NCI-H1930 (cell line): ENCODE data around the gene SKIL.
"Not testable (repeated sequence)": the region's sequence is repeated elsewhere in the genome, so short reads cannot be mapped to it uniquely, and the experiment has no call there.

Experiments used
- DNase-seq, 2 experiments: peaks; one replicate each; lab custom pipeline; 2025; lab: John Stamatoyannopoulos, UW

The SKIL gene

GRCh38 chr3:170357176-170358041 lies at the start of gene SKIL:
Gene SKIL (plus strand): TSS chr3:170357715. CDS start chr3:170360332, 2,617 bp downstream.
- DNase-seq = peak; percentile 94 to 98

DNA sequence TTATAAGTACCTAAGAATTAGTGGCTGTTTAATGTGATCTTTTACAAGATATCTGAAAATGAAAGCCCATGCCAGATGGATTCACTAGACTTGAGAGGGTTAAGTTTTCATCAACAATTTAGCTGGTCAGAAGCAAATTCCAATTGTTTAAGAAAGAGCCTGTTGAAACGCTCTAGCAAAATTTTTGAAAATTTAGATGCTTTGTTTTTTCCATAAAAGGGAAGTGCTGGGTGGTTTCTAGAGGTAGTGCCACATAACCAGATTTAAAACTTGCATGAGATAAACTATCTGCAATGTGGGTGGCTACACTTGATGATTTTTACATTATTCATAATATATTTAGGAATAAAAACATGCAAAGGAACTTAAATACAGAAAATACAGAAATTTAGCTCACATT lies 48.5 kb upstream of the SKIL start:
- DNase-seq = no peak

- DNase-seq = no peak
Observed at GRCh38 chr3:170317954-170318353, 39.6 kb upstream of the SKIL start.

- no peak for DNase-seq
Observed at GRCh38 chr3:170320461-170321121, 36.9 kb upstream of the SKIL start.

- DNase-seq = no peak
Observed at GRCh38 chr3:170321321-170322034, 36.0 kb upstream of the SKIL start.

DNA sequence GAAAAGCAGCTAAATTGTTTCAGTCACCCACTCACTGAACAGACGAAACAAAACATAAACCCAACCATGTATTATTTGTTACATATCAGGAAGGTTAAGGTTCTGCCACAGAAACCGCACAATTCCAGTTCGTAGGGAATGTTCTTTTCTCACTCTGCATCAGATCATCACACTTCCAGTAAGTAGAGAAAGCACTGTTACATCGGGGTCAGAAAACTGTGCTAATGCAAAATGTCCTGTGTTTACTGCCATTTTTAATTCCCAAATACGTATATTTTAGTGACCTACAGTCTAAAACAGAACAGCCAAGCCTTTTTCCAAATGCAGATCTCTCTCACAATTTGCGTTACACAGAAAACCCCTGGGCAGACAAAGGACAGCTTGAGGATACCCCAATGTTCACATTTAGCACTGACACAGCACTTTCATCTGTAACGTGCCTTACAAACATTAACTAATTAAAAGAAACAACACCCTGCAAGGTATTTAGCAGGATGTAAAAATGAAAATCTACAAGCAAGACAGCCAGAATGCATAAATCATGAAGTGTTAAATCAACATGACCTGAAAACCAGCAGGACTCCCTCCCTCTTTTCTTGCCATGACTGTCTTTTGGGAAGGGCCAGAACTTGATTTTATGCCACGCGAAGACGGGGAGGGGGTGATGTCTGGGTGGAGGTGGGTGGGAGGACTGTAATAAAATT lies 34.8 kb upstream of the SKIL start:
- DNase-seq = no peak

GRCh38 chr3:170323331-170323730 lies 34.2 kb upstream of the SKIL start:
- DNase-seq = no peak

GRCh38 chr3:170324962-170325361 lies 32.6 kb upstream of the SKIL start:
- no peak for DNase-seq

DNA sequence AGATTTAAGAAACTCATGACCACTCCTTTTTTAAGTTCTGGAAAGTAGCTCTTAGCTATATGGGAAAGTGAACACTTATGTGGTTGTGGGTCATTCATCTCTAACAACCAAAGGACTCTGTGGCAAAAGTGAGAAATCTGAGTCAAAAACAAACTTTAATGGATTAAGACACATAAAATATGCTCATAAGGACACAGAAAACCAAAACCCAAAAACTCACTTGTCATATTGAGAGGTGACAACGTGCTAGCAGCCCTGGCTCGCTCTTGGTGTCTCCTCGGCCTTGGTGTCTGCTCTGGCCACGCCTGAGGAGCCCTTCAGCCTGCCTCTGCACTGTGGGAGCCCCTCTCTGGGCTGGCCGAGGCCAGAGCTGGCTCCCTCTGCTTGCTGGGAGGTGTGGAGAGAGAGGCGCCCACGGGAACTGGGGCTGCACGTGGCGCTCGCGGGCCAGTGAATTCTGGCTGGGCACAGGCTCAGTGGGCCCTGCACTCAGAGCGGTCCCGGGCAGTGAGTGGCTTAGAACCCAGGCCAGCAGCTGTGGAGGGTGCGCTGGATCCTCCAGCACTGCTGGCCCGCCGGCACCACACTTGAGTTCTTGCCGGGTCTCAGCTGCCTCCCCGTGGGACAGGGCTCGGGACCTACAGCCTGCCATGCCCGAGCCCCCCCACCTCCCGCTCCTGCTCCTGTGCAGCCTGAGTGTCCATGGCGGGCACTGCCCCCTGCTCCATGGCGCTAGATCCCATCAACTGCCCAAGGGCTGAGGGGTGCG lies 30.3 kb upstream of the SKIL start:
- DNase-seq = no peak

DNA sequence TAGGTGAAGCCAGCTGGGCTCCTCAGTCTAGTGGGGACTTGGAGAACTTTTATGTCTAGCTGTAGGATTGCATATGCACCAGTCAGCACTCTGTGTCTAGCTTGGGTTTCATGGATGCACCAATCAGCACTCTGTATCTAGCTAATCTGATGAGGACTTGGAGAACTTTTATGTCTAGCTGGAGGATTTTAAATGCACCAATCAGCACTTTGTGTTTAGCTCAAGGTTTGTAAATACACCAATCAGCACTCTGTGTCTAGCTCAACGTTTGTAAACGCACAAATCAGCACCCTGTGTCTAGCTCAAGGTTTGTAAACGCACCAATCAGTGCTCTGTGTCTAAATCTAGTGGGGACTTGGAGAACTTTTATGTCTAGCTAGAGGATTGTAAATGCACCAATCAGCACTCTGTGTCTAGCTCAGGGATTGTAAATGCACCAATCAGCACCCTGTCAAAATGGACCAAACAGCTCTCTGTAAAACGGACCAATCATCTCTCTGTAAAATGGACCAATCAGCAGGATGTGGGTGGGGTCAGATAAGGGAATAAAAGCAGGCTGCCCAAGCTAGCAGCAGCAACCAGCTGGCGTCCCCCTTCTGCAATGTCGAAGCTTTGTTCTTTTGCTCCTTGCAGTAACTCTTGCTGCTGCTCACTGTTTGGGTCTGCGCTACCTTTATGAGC lies 29.5 kb upstream of the SKIL start:
- not testable (repeated sequence) for DNase-seq

- DNase-seq = no peak
Observed at GRCh38 chr3:170330366-170330765, 27.1 kb upstream of the SKIL start.

GRCh38 chr3:170331143-170331542 lies 26.4 kb upstream of the SKIL start:
- DNase-seq = no peak

GRCh38 chr3:170337420-170337819 lies 20.1 kb upstream of the SKIL start:
- no peak for DNase-seq

GRCh38 chr3:170338690-170339340 lies 18.7 kb upstream of the SKIL start:
- DNase-seq = no peak

DNA sequence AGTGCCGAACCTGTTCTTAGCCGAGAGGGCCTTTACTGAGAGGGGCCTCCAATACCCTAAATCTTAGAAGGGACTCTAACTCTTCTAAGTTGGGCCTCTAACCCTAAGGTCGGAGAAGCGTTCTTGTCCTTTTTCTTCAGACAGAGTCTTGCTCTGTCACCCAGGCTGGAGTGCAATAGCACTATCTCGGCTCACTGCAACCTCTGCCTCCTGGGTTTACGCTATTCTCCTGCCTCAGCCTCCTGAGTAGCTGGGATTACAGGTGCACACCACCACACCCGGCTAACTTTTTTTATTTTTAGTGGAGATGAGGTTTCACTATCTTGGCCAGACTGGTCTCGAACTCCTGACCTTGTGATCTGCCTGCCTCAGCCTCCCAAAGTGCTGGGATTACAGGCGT lies 15.2 kb upstream of the SKIL start:
- not testable (repeated sequence) for DNase-seq

GRCh38 chr3:170343859-170344258 lies 13.7 kb upstream of the SKIL start:
- DNase-seq = not testable (repeated sequence)

DNA sequence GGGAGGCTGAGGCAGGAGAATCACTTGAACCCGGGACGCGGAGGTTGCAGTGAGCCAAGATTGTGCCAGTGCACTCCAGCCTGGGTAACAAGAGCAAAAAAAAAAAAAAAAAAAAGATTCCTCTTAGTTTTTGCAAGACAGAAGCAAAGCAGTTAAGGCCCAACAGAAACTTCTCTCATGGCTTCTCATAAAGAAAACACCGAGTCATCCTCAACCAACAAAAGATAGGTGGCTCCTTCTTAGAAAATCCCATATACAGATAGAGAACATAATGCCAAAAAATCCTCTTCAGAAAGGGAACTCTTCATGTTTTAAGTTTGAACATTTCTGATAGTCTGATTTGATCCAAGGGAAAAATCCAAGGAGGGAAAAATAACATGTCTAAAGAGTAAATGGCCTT lies 12.5 kb upstream of the SKIL start:
- DNase-seq = no peak

DNA sequence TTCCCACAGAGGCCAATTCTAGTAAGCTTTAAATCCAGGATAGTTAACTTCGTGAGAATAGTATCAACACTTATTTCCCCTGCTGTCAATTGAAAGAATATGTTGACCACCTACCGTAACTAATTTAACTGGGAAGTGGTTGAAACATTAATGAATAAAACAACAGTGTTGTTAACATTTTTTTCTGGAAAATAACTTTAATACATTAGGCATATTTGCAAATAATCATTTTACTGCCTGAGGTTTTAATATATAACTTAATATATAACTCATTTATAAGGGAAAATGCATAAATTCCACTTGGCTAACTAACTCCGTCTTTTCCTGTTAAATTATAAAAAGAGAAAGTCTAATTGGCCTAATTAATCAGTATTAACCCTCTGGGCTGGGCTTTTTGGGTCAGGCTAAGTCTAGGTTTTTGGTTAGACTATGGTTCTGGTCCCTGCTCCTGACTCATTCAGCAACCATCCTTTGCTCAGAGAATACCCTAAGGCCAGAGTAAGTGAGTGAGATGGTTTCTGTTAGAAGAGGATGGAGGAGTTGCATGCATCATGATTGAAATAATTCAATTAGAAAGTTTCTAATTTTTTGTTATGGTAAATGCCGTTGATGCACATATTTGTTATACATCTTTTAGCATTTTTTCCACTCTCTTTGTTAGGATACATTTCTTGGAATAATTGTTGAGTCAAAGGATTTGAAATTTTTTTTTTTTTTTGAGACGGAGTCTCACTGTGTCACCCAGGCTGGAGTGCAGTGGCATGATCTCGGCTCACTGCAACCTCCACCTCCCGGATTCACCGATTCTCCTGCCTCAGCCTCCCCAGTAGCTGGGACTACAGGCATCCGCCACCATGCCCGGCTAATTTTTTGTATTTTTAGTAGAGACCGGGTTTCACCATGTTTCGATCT lies 10.8 kb upstream of the SKIL start:
- no peak for DNase-seq
